Lower lobe of right lung (tissue), 2 donors: ENCODE results near the gene PRIMA1. TPM values are rescaled to one million over a fixed set of nuclear protein-coding genes. Genes with fewer than 3 reads are reported as not detected.

Experiments
- ATAC-seq, 2 donors: fragments of 200-7000 bp; cut with Tn5 transposase; one replicate each; pipeline ENCODE4 v1.9.1; 2020 to 2022; ENCODE audit warnings: mild to moderate bottlenecking in 2 of 2, moderate library complexity in 2 of 2
- DNase-seq: peaks from one replicate; pipeline ENCODE4 v3.0.0-alpha.2; 2020
- H3K27ac ChIP-seq: fragments of 200-600 bp; one replicate; pipeline ENCODE4 v1.8.0; 2022
- H3K27me3 ChIP-seq: fragments of 200-600 bp; one replicate; pipeline ENCODE4 v1.8.0; 2022; ENCODE audit warnings: low read depth
- H3K36me3 ChIP-seq: fragments of 200-600 bp; one replicate; pipeline ENCODE4 v1.8.0; 2022; ENCODE audit warnings: mild to moderate bottlenecking
- H3K4me1 ChIP-seq: fragments of 200-600 bp; one replicate; pipeline ENCODE4 v1.8.0; 2022
- H3K4me3 ChIP-seq: fragments of 200-600 bp; one replicate; pipeline ENCODE4 v1.8.0; 2022; ENCODE audit warnings: mild to moderate bottlenecking
- H3K9me3 ChIP-seq: fragments of 200-600 bp; one replicate; pipeline ENCODE4 v1.8.0; 2022
- CTCF ChIP-seq: fragments of 200-600 bp; IDR thresholded peaks from one replicate; pipeline ENCODE4 v1.8.0; 2022; ENCODE audit warnings: antibody characterized with exemption, mild to moderate bottlenecking
- intact Hi-C: fragments of 100-400 bp; cut with DNase I; formaldehyde crosslinking; loops from one replicate; pipeline ENCODE4 v1.11.0; 2022
- total RNA-seq: library from RNA; stranded (reverse); fragmentation: NEBNext Ultra II Directional; extraction: Animal tissue kit (Norgen Biotek cat#: 25700); gene quantifications from one replicate; pipeline ENCODE4 v1.2.1, GENCODE V29; 2021
- donor health status: DM: no; HTN: yes; CAD: no; lungs with severe emphysema.

The PRIMA1 gene
- total RNA-seq, 1 donor from 2014 or later, result 3.0 TPM

DNA sequence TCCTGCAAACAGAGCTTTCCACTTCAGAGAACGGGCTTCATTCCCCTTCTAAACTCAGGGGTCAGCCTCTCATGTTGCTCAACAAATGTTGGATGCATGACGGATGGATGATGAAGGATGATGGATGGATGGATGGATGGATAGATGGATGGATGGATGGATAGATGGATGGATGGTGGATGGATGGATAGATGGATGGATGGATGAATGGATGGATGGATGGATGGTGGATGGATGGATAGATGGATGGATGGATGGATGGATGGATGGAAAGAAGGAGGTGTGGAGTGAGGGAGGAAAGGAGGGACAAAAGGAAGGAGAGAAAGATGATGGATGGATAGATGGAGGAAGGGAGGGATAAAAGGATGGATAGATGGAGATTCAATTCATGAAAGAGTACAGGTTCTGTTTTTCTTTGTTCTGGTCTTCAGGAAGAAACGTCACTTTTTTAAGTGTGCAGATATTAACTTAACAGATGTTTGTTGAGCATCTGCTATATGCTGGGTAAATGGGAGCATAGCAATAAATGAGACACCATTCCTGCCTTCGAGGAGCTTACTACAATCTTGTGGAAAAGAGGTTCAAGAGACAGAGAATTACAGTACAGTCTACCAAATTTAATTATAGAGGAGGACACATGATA, 41.7 kb upstream of the PRIMA1 start:
- H3K9me3 ChIP-seq, result no peaks in the 10 kb centered on the region
- H3K4me3 ChIP-seq, result no peak overlapping the region
- intact Hi-C loops, result no loop called here
- no peaks in the 10 kb centered on the region for H3K36me3 ChIP-seq
- ATAC-seq, result no peak
- H3K27ac ChIP-seq, result no peak overlapping the region
- no peak for DNase-seq
- H3K27me3 ChIP-seq, result peaks cover 8% of the 10 kb centered on the region
- TF ChIP-seq CTCF, result no peak
- H3K4me1 ChIP-seq, result no peaks in the 10 kb centered on the region

GRCh38 chr14:93825235-93825553, 36.9 kb upstream of the PRIMA1 start:
- intact Hi-C loops, result no loop called here
- Histone ChIP-seq H3K4me3 (no peak overlapping the region), H3K27me3 (peaks cover 18% of the 10 kb centered on the region), H3K9me3 (no peaks in the 10 kb centered on the region), H3K36me3 (no peaks in the 10 kb centered on the region), H3K4me1 (no peaks in the 10 kb centered on the region), H3K27ac (no peak overlapping the region)
- DNase-seq (no peak), ATAC-seq (no peak)
- TF ChIP-seq CTCF, result no peak

- Histone ChIP-seq H3K27me3 (peaks cover 18% of the 10 kb centered on the region), H3K4me3 (no peak overlapping the region), H3K4me1 (no peaks in the 10 kb centered on the region), H3K36me3 (no peaks in the 10 kb centered on the region), H3K27ac (no peak overlapping the region), H3K9me3 (no peaks in the 10 kb centered on the region)
- intact Hi-C loops, result no loop called here
- no peak for DNase-seq
- TF ChIP-seq CTCF, result no peak
- ATAC-seq, result no peak
Observed at GRCh38 chr14:93824518-93825234, 36.4 kb upstream of the PRIMA1 start.

DNA sequence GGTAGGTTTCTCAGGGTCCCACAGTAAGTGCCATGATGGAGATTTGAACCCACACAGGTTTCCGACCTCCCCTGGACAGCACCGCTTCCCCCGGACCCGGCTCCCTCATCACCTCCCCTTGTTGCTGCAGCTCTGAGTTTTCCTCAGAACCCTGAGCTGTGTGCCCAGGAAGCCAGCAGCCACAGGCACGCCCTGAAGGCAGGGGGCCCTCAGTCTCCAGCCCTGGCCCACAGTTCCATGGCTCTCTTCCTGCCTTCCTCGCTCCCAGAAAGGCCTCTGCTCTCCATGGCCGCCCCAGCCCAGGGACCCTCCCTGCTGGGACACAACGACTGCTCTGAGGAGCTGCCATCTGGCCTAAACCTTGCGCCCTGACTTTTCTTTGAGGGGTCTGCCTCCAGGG, 35.8 kb upstream of the PRIMA1 start:
- H3K4me1 ChIP-seq, result no peaks in the 10 kb centered on the region
- ATAC-seq, result no peak
- no peak for DNase-seq
- no peak overlapping the region for H3K27ac ChIP-seq
- peaks cover 18% of the 10 kb centered on the region for H3K27me3 ChIP-seq
- H3K36me3 ChIP-seq, result no peaks in the 10 kb centered on the region
- H3K4me3 ChIP-seq, result no peak overlapping the region
- no peaks in the 10 kb centered on the region for H3K9me3 ChIP-seq
- intact Hi-C loops, result no loop called here
- TF ChIP-seq CTCF, result no peak

- DNase-seq, result no peak
- no peak overlapping the region for H3K4me3 ChIP-seq
- no peaks in the 10 kb centered on the region for H3K4me1 ChIP-seq
- no peak for TF ChIP-seq CTCF
- no peaks in the 10 kb centered on the region for H3K9me3 ChIP-seq
- H3K27ac ChIP-seq, result no peak overlapping the region
- ATAC-seq, result no peak
- H3K36me3 ChIP-seq, result no peaks in the 10 kb centered on the region
- intact Hi-C loops, result no loop called here
- H3K27me3 ChIP-seq, result peaks cover 18% of the 10 kb centered on the region
Observed at GRCh38 chr14:93821051-93821450, 32.8 kb upstream of the PRIMA1 start.
